Activated CD8-positive, alpha-beta T cell treated with anti-CD3 and anti-CD28 coated beads, Interleukin-2, amount 10 ng/mL, durations not matched to agents 7 days and 5 days (primary cell): ENCODE data around the gene CHRNB4. TPM values are rescaled to one million over a fixed set of nuclear protein-coding genes. Genes with fewer than 3 reads are reported as not detected.

Experiments
- ATAC-seq: fragments of 150-1000 bp; cut with Tn5 transposase; one replicate; pipeline ENCODE4 v1.10.0; 2021; ENCODE audit warnings: moderate library complexity
- CTCF ChIA-PET: fragments of 350-600 bp; sonication (Branson Sonifier 250); formaldehyde crosslinking; loops from one replicate; lab custom pipeline; 2021; ENCODE audit warnings: antibody characterized with exemption; lab: Charles Lee
- POLR2A ChIA-PET: fragments of 350-600 bp; sonication (Branson Sonifier 250); formaldehyde crosslinking; loops from one replicate; lab custom pipeline; 2021; ENCODE audit warnings: antibody characterized with exemption; lab: Charles Lee
- DNase-seq: peaks from one replicate; pipeline ENCODE4 v3.0.0-alpha.2; 2020
- H3K27ac Mint-ChIP-seq: one replicate; pipeline ENCODE4 v1.8.0; 2021; ENCODE audit warnings: mild to moderate bottlenecking, mixed read lengths
- H3K27me3 Mint-ChIP-seq: one replicate; pipeline ENCODE4 v1.8.0; 2021; ENCODE audit warnings: low read depth, mixed read lengths
- H3K36me3 Mint-ChIP-seq: one replicate; pipeline ENCODE4 v1.8.0; 2021; ENCODE audit warnings: low read depth, mixed read lengths
- H3K4me1 Mint-ChIP-seq: one replicate; pipeline ENCODE4 v1.8.0; 2021; ENCODE audit warnings: low read depth, mixed read lengths
- H3K4me3 Mint-ChIP-seq: one replicate; pipeline ENCODE4 v1.8.0; 2021; ENCODE audit warnings: mild to moderate bottlenecking, mixed read lengths
- H3K9me3 Mint-ChIP-seq: one replicate; pipeline ENCODE4 v1.8.0; 2022; ENCODE audit warnings: mixed read lengths; ENCODE audit not compliant: insufficient read depth
- total RNA-seq, 2 experiments: library from RNA; stranded (reverse); gene quantifications; one replicate each; pipeline ENCODE4 v1.2.3, GENCODE V29; 2021

CHRNB4 gene
- total RNA-seq, 2 experiments from 2014 or later, result not detected

DNA sequence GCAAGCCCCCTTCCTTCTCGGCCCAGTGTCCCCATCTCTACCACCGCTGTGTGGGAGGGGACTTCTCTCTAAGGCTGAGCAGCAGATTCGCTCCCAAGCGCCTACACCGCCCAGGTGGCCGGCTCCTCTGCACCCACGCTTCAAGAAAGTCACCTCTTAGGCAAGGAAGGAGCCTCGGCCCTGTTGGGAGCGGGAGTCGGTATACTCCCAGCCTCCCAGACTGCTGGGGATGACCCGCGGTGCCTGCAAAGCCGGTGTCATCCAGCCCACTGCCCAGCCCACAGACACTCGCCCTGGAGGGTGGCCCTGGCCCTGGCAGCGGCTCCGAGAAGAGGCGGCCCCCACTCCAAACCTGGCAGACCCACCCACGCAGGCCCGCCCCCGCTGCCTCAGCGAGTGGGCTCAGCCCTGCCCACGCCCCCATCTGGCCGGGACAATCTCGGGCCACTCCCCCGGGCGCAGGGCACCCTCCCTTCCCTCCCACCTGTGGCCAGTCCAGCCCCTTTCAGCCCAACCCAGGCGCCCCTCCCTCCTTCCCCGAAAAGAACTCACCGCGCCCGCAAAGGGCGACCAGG, 396 bp downstream of the CHRNB4 start:
- no peak for DNase-seq
- Mint-ChIP-seq H3K4me3 (peak overlapping the region; percentile 50), H3K36me3 (no peaks in the 10 kb centered on the region), H3K9me3 (no peaks in the 10 kb centered on the region), H3K27me3 (peaks cover 12% of the 10 kb centered on the region), H3K27ac (no peak overlapping the region), H3K4me1 (peaks cover 5% of the 10 kb centered on the region)
- POLR2A ChIA-PET, result no interaction called here
- CTCF ChIA-PET, result interaction anchor here (3.9 kb wide), 1 partner anchor 69 kb away, joined by 37 read pairs; no protein-coding TSS in a partner anchor
- no peak for ATAC-seq

GRCh38 chr15:78638658-78639314, 2.2 kb downstream of the CHRNB4 start:
- Mint-ChIP-seq H3K4me3 (no peak overlapping the region), H3K27me3 (peaks cover 12% of the 10 kb centered on the region), H3K4me1 (peaks cover 5% of the 10 kb centered on the region), H3K36me3 (no peaks in the 10 kb centered on the region), H3K9me3 (no peaks in the 10 kb centered on the region), H3K27ac (no peak overlapping the region)
- ATAC-seq (peak; percentile 56), DNase-seq (peak; percentile 54)
- POLR2A ChIA-PET, result no interaction called here
- CTCF ChIA-PET, result interaction anchor here (0.9 to 3.9 kb wide), 10 partner anchors 8 to 169 kb away, joined by 3 to 37 read pairs (median 4); no protein-coding TSS in a partner anchor

GRCh38 chr15:78637776-78638435, 3.1 kb downstream of the CHRNB4 start:
- H3K4me3 Mint-ChIP-seq, result no peak overlapping the region
- no peaks in the 10 kb centered on the region for H3K36me3 Mint-ChIP-seq
- peaks cover 12% of the 10 kb centered on the region for H3K27me3 Mint-ChIP-seq
- DNase-seq (no peak), ATAC-seq (no peak)
- no peak overlapping the region for H3K27ac Mint-ChIP-seq
- POLR2A ChIA-PET, result no interaction called here
- H3K9me3 Mint-ChIP-seq, result no peaks in the 10 kb centered on the region
- CTCF ChIA-PET, result interaction anchor here (0.6 to 3.9 kb wide), 3 partner anchors 72 to 113 kb away, joined by 3 to 37 read pairs (median 11); no protein-coding TSS in a partner anchor
- peaks cover 5% of the 10 kb centered on the region for H3K4me1 Mint-ChIP-seq

DNA sequence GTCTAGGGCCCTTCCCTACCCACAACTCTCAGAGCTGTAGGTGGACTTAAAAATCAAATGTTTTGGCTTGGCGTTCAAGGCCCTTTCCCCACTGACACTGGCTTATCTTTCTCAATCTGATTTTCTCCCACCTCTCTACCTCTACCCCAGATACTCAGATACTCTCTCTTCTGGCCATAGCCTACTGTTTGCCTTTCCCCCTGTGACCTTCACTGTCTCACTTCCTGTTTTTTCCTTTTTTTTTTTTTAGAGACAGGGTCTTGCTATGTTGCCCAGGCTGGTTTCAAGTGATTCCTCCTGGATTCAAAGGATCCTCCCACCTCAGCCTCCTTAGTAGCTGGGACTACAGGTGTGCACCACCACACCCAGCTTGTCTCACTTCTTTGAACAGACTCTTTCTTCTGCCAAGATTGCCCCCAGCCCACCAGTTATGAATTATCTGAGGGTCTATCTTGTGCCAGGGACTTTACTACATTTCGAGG, 4.6 kb downstream of the CHRNB4 start:
- DNase-seq (no peak), ATAC-seq (no peak)
- peaks cover 12% of the 10 kb centered on the region for H3K27me3 Mint-ChIP-seq
- H3K27ac Mint-ChIP-seq, result no peak overlapping the region
- no peak overlapping the region for H3K4me3 Mint-ChIP-seq
- H3K36me3 Mint-ChIP-seq, result no peaks in the 10 kb centered on the region
- CTCF ChIA-PET, result interaction anchor here (0.9 to 2.7 kb wide), 2 partner anchors 17 to 73 kb away, joined by 3 to 7 read pairs; no protein-coding TSS in a partner anchor
- H3K4me1 Mint-ChIP-seq, result peaks cover 3% of the 10 kb centered on the region
- no peaks in the 10 kb centered on the region for H3K9me3 Mint-ChIP-seq
- POLR2A ChIA-PET, result no interaction called here

- ChIA-PET CTCF (interaction anchor here (0.9 to 2.7 kb wide), 2 partner anchors 16 to 74 kb away, joined by 3 to 7 read pairs; no protein-coding TSS in a partner anchor), POLR2A (interaction anchor here (0.6 kb wide), 1 partner anchor 45 kb away, joined by 3 read pairs; no protein-coding TSS in a partner anchor)
- H3K9me3 Mint-ChIP-seq, result no peaks in the 10 kb centered on the region
- H3K27ac Mint-ChIP-seq, result no peak overlapping the region
- ATAC-seq (no peak), DNase-seq (no peak)
- H3K36me3 Mint-ChIP-seq, result no peaks in the 10 kb centered on the region
- no peak overlapping the region for H3K4me3 Mint-ChIP-seq
- H3K27me3 Mint-ChIP-seq, result peaks cover 9% of the 10 kb centered on the region
- H3K4me1 Mint-ChIP-seq, result no peaks in the 10 kb centered on the region
These were observed 5.7 kb downstream of the CHRNB4 start for GRCh38 chr15:78635346-78635745.

- H3K4me3 Mint-ChIP-seq, result no peak overlapping the region
- H3K27ac Mint-ChIP-seq, result no peak overlapping the region
- no peaks in the 10 kb centered on the region for H3K36me3 Mint-ChIP-seq
- ATAC-seq, result no peak
- ChIA-PET CTCF (interaction anchor here (2.7 kb wide), 1 partner anchor 75 kb away, joined by 7 read pairs; no protein-coding TSS in a partner anchor), POLR2A (interaction anchor here (1.1 kb wide), 1 partner anchor 17 kb away, joined by 3 read pairs; no protein-coding TSS in a partner anchor)
- no peaks in the 10 kb centered on the region for H3K9me3 Mint-ChIP-seq
- DNase-seq, result no peak
- H3K4me1 Mint-ChIP-seq, result no peaks in the 10 kb centered on the region
- peaks cover 7% of the 10 kb centered on the region for H3K27me3 Mint-ChIP-seq
These were observed 6.5 kb downstream of the CHRNB4 start for GRCh38 chr15:78634210-78635145.

DNA sequence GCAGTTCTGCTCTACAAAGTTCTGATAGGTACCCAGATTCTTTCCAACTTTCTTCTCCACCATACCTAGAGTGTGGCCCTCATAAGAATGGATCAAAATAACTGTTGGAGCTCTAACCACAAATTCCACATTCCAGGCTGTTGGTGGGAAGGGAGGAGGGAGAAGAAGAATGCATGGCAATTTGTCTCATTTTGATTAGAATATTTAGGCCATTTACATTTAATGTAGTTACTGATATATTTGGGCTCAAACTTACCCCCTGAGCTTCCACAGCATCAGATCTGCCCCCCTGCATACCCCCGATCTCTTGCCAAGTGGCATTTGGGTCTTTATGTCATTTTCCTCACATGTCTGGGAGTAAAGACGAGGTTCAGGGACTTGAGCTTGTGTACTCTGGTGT, 7.7 kb downstream of the CHRNB4 start:
- H3K4me3 Mint-ChIP-seq, result no peak overlapping the region
- DNase-seq (no peak), ATAC-seq (no peak)
- H3K9me3 Mint-ChIP-seq, result no peaks in the 10 kb centered on the region
- H3K36me3 Mint-ChIP-seq, result no peaks in the 10 kb centered on the region
- no peaks in the 10 kb centered on the region for H3K4me1 Mint-ChIP-seq
- ChIA-PET POLR2A (no interaction called here), CTCF (no interaction called here)
- H3K27me3 Mint-ChIP-seq, result peaks cover 7% of the 10 kb centered on the region
- no peak overlapping the region for H3K27ac Mint-ChIP-seq

DNA sequence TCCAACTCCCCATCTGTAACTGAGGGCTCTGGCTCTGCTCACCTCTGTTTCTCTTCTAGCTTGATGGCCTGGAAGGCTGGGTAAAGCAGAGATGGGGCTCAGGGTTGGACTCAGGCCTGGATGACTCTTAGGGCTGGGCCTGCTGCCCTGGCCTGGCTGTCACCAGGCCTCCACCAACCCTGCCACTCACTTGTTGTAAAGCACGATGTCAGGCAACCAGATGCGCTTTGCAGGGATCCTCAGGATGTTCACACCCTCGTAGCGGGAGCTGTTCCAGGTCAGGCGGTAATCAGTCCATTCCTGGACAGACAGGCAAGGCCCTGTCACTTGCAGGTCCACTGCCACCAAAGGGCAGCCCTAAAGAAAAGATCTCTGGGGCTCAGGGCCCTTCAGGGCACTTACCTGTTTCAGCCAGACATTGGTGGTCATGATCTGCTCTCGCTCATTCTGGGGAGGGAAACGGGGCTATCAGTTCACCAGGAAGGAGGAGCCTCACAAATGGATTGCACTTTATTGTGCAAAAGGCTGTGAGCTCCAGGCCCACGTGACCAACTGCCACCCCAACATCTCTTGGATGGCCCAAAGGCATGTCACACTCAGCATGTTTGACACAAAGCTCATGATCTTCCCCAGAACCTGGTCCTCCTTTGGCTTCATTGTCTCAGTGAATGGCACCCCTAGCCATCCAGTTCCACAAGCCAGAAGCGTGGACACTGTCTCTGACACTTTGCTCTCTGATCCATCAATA, 9.9 kb downstream of the CHRNB4 start:
- H3K4me3 Mint-ChIP-seq, result no peak overlapping the region
- H3K36me3 Mint-ChIP-seq, result no peaks in the 10 kb centered on the region
- no peak overlapping the region for H3K27ac Mint-ChIP-seq
- peaks cover 8% of the 10 kb centered on the region for H3K27me3 Mint-ChIP-seq
- ChIA-PET CTCF (interaction anchor here (1.0 to 1.1 kb wide), 4 partner anchors 8 to 79 kb away, joined by 3 to 4 read pairs (median 4); no protein-coding TSS in a partner anchor), POLR2A (no interaction called here)
- no peaks in the 10 kb centered on the region for H3K4me1 Mint-ChIP-seq
- no peak for ATAC-seq
- DNase-seq, result no peak
- H3K9me3 Mint-ChIP-seq, result no peaks in the 10 kb centered on the region

GRCh38 chr15:78629716-78630065, 11.3 kb downstream of the CHRNB4 start:
- Mint-ChIP-seq H3K4me3 (no peak overlapping the region), H3K27me3 (peaks cover 10% of the 10 kb centered on the region), H3K9me3 (no peaks in the 10 kb centered on the region), H3K27ac (no peak overlapping the region), H3K4me1 (no peaks in the 10 kb centered on the region), H3K36me3 (no peaks in the 10 kb centered on the region)
- ChIA-PET POLR2A (no interaction called here), CTCF (interaction anchor here (1.0 kb wide), 1 partner anchor 11 kb away, joined by 4 read pairs; no protein-coding TSS in a partner anchor)
- ATAC-seq (no peak), DNase-seq (no peak)

- no peak overlapping the region for H3K27ac Mint-ChIP-seq
- ATAC-seq (no peak), DNase-seq (no peak)
- H3K36me3 Mint-ChIP-seq, result no peaks in the 10 kb centered on the region
- no peaks in the 10 kb centered on the region for H3K9me3 Mint-ChIP-seq
- ChIA-PET CTCF (no interaction called here), POLR2A (no interaction called here)
- no peaks in the 10 kb centered on the region for H3K4me1 Mint-ChIP-seq
- peaks cover 11% of the 10 kb centered on the region for H3K27me3 Mint-ChIP-seq
- no peak overlapping the region for H3K4me3 Mint-ChIP-seq
These were observed 11.8 kb downstream of the CHRNB4 start for GRCh38 chr15:78629031-78629715.
